Stimulated activated CD4-positive, alpha-beta T cell treated with anti-CD3 and anti-CD28 coated beads, Interleukin-4, amount 100 ng/mL, for 24 hours (primary cell): ENCODE measurements around the gene TAPT1.
"Not testable (repeated sequence)": the region's sequence is repeated elsewhere in the genome, so short reads cannot be mapped to it uniquely, and the experiment has no call there.

ENCODE experiments used
- DNase-seq: peaks from one replicate; pipeline ENCODE4 v3.0.0-alpha.2; 2020

Gene TAPT1

DNA sequence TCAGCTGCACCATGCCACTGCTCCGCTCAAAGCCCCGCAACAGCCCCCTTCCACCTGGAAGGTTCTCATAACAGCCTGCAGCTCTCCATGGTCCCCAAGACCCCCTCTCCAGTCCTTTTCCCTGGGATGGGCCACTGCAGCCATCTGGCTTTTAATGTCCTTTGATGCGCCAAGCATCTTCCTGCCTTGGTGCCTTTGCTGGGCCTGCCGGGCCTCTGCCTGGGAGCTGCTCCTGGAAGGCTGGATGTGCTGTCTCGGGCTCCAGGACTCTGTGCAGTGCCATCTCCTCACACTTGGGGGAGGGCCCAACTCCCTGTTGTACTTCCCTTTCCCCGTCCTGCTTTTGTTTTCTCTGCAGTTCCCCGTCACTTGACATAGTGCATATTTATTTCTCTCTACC is 60.3 kb downstream of the TAPT1 start:
- no peak for DNase-seq

DNA sequence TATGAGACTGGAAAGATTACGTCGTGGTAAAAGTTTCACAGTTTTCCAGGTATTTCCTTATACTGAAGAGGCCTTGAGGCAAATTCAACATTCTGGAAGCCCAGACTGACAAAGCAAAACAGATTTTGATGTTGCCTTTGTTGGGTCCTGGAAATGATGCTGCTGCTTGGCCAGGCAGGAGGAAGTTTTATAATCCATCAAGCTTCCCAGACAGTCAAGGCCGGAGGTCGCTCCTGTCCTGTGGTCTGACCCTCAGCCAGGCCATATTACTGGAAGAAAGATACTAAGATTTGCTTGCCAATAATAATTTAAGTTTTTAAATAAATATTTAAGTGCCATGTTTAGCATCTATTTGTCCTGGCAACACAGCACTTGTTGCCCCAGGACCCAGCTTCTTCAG is 63.4 kb downstream of the TAPT1 start:
- no peak for DNase-seq

DNA sequence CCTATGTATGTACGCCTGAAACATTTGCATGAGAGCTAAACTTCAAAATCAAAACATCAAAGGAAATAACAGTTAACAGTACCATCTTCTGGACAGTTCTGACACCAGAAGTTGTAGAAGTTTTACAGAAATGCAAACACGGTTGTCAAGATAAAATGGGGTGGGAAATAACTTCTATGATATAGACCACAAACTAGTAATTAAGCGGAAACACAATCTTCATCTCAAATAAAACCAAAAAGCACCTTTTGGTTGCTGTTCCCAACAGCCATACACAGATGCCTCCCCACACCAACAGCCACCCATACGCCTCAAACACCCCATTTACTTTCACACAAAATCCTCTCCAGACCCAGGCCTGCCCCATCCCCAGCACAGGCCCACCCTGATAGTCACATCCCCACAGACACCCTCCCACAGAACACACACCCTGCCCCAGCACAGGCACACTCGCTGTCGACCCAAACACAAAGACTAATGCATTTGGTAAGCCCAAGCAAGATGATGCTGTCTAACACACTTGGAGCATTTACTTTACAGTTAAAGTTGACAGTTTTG is 64.3 kb downstream of the TAPT1 start:
- no peak for DNase-seq

DNA sequence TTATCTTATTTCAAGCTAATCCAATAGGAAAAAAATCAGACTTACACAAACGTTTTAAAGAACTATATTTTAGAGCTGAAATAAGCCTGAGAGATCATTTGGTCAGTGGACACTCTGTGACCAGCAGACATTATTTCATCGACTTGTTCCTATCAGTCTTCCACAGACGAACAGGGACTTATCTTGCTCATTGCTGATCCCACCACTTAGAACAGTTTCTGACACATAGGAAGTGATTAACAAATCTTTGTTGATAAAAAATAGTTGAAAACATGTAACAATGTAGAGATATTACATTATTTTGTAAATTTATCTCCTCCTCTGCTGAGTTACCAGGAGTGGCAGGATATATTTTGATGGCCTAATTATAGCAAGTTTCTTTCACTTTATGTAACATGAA is 65.8 kb downstream of the TAPT1 start:
- no peak for DNase-seq

DNA sequence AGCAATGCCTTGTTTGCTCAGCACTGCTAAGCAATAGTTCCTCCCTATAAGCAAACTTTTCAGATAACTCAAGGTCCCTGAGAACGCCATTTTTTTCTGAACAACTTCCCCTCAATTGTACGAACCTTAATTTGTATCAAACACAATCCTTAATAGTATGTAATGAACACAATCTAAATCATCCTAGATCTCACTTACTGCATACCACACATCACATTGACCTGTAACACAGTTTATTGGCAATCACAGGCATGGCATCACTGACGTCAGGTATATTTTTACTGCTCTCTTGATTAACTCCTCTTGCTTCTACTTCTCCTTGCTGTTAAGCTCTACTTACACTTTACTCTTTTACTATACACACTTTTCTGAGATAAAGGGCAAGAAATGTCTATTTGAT is 67.0 kb downstream of the TAPT1 start:
- DNase-seq, result no peak

DNA sequence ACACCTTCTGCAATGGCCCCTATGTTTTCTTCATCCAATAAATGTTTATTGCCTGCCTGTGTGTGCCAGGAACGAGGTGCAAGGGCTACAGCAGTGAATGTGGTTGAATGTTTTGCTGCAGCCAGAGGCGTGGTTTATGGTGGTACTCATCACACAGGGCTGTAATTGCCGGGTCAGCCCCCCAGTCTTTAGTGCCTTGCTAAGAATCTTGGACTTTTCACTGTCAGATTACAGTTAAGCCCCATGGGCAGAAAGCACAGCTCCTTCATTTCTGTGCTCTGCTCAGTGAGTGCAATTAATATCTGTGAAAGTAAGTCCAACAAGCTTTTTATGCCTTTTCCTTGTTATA is 67.8 kb downstream of the TAPT1 start:
- DNase-seq, result no peak

DNA sequence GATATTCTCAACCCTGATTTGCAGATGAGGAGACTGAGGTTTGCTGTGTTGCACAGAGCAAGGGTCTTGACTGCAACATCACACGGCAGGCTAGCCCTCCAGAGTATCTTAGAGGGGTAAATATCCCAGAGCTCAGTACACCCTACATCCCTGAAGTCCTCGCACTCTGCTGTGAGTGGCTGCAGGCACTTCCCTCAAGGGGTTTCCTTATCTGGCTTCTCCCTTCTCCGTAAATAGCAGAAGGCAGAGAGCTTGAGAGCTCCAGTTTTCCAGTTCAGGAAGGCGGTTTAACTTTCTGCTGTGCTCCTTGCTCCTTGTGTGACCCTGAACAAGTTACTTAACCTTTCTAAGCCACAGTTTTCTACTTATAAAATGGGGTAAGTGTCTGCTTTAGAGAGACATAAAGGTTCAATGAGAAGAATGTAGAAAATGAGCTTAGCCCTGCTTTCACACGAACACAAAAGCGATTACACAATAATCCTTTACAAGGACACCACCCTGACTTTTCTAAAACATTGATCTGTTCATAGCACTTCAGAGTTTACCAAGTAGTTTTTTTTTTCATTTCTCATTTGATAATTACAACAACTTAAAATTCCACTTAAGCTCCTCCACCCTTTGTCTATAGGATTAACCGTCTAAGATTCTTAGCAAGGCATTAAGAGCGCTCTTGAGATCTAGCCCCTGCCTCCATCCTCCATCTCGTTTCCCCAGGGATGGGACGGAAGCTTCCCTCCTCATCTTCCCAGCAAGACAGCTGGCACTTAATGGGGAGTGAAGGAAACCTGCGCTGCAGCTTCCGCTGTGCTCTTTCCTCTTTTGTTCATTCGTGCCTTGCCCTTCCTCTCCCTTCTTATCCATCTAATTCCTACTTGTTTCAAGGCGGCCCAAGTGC is 68.4 kb downstream of the TAPT1 start:
- no peak for DNase-seq

DNA sequence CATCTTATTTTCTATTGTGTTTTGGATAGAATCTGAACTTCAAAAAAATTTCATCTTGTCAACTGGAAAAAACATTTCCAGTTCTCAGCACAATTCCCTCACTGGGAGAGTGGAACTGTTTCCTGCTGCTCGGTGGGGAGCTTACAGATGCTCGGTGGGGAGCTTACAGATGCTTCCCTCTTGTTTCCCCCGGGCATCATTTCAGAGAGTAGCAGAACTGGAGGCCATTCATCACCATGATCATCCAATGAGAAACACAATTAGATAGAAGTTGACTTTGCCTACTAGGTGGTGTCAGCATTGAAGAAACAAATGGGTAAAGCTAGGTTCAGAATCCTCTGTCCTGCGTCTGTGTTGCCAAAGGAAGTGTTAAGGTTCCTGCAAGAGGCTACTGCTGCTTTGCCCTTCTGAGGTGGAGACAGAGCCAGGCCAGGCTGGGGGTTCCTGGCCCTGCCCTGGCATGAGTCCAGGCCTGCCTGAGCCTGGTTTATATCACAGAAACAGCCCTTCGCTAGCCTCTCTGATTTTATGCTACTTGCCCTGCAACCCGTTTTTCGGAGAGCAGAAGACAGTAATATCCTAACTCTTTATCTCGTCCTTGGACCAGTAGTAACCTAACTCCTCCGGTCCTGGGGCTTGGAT is 70.6 kb downstream of the TAPT1 start:
- no peak for DNase-seq

DNA sequence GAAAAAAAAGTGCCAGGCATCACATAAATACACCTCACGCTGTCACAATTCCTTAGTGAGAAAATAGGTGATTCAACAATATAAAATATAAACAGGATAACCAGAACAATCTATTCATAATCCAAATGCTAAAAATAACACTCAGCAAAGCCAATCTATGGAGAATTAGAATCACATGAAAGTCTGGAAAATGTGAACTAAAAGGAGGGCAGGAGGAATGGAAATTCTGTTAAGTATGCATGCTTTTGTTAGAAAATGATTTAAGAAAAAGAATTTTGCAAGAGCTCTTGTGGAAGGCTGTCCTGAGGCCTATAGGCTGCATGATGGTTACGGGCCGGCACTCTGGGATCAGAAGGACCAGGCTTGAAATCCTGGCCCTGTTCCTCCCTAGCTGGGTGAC is 71.8 kb downstream of the TAPT1 start:
- DNase-seq, result no peak

DNA sequence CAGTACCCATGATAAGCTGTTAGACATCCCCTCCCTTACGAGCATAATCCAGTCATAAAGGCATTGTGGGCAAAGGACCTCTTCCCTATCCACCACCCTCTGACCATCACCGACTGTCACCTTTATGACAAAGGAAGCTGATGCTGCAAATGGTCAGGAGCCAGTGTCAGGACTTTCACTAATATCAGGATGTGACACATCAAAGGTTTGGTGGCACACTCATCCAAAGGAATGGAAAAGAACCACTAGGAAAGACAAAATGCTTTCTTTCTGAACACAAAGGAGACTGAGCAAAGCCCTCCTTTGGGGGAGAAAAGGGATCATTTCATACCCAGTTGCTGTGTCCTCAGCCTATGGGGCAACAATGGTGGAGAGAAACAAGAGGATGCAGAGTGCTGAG is 75.6 kb downstream of the TAPT1 start:
- no peak for DNase-seq

DNA sequence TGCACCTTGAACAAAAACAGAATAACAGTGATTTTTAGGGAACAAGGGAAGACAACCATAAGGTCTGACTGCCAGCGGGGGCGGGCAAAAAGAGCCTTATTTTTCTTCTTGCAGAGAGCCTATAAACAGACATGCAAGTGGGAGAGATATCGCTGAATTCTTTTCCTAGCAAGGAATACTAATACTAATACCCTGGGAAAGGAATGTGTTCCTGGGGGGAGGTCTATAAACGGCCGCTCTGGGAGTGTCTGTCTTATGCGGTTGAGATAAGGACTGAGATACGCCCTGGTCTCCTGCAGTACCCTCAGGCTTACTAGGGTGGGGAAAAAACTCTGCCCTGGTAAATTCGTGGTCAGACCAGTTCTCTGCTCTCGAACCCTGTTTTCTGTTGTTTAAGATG is 81.4 kb downstream of the TAPT1 start:
- not testable (repeated sequence) for DNase-seq

DNA sequence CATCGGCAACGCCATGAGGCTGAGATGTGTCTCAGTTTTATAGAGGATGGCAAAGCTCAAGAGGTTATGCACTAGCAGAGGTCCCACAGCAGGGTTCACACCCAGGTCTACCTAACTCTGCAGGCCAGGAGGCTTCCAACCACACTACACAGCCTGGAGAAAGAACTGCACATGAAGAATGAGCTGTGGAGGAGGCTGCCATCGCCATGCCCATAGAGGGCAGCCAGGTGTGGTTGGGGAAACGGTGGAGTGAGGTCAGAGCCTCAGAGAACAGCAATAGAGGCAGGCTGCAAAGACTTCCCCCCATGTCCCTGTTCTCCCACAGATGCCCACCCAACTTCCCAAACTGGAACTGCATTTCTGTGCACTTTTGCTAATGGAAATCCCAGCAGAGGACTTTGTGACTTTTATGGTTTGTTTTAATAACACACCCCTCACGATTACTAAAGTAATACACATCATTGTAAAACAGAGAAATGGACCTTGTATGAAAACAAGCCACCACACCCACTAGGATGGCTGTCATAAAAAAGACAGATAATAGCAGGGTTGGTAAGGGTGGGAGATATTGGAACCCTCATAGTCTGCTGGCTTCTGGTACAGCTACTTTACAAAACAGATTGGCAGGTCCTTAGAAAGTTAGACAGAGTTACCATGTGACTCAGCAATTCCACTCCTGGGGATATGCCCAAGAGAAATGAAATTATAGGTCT is 83.5 kb downstream of the TAPT1 start:
- DNase-seq, result no peak

DNA sequence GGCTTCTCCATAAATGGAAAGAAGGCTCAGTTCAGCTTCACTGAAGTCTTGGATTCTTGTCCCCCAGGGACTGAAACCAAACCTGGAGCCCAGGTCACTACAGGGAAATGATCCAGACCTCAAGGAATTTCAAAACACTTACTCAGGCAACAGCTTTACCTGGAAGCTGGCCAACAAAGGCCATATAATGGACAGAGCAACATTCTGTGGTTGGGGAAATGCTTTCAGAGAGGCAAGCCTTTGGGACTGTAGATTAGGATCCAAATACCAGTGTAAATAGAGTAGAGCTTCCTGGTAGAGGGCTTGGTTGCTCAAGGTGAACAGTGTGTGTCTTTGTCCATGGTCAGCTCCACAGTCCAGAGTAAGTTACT is 85.4 kb downstream of the TAPT1 start:
- DNase-seq, result no peak

DNA sequence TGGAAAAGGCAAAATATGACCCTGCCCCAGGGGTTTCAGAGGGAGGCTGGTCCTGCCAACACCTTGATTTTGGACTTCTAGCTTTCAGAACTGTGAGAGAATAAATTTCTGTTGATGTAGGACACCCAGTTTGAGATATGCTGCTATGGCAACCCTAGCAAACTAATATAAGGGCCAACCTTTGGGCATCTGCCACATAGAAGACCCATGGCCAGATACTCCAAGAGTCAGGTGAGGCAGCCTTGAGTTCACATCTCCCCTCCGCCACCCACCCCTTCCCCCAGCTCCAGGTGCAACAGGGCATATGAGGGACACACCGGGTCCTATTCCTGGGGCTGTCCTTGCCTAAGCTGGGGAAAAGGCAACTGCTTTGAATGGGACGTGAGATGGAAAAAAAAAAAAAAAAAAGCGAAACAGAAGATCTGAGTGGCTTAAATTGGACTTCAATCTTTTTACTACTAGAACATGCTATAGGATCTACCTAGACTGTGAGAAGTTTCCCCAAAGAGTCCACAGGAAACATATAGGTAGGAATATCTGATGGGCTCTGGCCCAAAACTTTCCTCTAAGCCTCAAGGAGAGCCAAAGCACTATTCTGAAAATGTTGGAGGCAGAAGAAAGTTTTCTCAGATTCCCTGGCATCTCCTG is 85.9 kb downstream of the TAPT1 start:
- no peak for DNase-seq

DNA sequence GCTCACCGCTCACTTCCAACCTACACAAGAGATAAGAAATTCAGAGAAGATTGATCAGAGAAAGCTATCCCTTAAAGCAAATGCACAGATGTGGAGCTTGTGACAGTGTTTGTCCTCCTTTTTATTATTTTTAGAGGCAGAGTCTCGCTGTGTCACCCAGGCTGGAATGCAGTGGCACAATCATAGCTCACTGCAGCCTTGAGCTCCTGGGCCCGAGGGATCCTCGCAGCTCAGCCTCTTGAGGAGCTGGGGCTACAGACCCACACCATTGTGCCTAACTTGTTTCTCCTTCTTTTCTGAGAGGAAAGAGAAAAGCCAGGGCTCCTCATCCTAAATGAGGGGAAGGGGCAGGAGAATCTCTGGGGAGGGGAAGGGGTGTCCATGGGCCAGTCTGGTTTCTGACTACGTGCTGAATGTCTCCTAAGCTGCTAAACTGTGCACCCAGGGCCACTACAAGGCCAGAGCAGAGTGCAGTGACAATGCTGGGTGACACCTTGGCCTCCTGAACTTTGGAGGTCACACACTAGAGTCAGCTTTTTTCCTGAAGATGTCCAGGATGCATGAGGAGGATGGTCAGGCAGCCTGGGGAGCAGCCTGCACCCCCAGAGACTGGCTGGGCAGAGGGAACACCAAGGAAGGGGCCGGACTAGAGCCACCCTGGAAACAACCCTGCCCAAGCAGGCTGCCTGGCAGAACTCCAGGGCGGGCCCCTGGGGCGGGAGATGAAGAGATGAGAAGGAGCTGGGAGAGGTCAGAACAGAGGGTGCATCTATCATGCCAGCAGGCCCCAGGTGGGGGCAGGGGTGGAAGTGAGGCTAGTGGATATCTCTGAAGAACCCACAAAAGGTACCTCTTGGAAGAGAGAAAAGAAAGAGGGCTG is 87.0 kb downstream of the TAPT1 start:
- DNase-seq, result no peak

DNA sequence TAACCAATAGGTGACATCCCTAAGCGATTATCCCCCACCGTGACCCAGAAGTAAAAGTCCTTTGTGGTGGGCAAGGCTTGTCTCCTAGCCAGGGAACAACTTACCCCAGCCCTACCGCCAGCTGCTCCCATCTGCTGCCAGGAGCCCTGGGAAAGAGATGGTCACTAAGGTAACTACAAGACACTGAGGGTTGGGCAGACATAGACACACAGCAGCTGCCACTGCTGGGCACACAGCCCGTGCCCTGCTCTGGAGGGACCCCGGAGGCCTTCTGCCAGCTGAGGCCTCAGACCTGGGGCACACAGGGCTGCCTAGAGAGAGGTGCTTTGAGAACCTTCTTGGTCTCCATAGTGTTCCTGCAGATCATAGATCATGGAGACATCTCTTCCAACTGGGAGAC is 89.4 kb downstream of the TAPT1 start:
- no peak for DNase-seq

DNA sequence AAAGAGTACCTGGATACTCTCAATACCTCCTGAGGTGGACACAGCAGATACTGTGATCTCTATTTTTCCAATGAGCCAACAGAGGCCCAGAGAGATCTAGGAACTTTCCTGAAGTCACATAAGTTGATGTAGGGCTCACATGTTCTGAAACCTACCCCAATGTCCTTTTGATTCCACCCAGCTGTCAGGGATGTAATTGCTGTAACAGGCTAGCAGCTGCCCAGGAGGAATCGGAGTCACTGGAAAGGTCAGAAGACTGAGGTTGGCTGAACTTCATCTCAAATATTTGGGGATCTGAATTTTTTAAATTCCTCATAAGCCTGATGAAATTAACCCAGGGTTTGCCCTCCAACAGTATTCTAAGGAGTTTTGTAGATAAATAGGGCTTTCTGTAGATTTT is 90.0 kb downstream of the TAPT1 start:
- DNase-seq, result no peak

DNA sequence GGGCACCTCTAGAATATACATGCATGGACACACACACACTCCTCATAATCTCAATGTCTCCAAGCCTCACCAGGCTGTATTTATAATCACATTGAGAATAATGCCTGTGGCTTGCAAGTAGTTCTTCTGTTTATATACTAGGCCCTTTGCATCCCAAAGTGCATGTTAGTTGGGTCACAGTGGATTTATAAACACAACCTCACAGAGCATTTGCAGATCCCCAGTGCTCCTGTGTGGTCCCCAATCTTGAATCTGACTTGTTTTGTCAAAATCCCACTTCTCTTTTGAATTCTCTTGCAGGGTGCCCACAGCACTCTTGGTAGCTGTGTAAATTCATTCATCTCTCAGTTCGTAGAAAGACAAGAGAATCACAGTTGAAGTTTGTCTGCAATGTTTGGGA is 92.9 kb downstream of the TAPT1 start:
- no peak for DNase-seq

DNA sequence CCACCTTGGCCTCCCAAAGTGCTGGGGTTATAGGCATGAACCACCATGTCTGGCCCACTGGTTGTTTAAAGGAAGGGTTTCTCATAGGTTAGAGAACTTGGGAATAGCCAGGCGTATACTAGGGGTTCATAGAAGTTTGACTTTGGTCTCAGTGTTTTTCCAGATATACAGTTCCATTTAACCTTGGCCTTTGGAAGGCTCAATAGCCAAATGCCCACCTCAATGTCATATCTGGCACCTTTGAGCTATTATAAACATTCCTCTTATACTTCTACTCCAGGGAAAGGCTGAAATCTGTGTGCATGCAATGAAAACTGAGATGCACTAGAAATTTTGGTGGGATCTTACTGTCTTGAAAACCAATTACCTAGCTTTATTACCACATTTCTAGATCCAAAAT is 95.0 kb downstream of the TAPT1 start:
- no peak for DNase-seq

DNA sequence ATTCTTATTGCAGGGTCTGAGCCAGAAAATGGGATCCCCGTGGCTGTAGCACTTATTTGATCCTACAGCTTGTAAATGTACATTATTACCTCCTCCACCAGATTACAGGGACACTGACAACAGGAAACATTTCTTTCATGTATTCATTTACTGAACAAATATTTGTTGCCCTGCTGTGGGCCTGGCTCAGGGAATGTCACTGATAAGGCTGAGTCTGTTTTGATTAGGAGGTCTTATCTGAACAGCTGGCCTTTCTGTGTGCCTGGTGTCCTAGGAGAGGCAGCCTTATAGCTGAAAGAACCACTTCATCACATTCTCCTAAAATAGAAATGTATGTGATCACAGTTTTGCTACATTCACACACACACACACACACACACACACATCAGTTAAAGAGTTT is 96.9 kb downstream of the TAPT1 start:
- no peak for DNase-seq

DNA sequence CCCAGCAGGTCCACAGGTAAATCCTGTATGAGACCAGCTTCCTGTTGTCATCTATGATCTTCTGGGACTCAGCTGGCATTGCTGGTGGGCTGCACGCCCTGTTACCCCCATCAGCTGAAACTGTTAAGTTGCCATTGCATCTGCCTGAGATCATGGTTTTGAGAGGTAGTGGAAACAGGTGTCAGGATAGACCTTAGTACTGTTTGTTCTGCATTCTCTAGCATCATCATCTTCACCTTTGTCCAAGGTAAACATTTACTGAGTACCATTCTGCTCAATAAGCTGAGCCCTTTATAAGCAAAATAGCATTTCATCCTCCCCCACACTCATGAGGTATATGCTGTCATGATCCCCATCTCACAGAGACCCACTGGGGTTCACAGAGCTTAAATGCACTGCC is 99.6 kb downstream of the TAPT1 start:
- DNase-seq, result no peak
